Measurements from ENCODE around the gene SDK1.

- no peak for TF ChIP-seq CTCF (conservative IDR thresholded peaks at IDR 0.05; ENCODE audit: low read depth in 2 of 2)
- TF ChIP-seq JUNB (IDR thresholded peaks at IDR 0.05; ENCODE audit: unreplicated experiment), result no peak
- TF ChIP-seq REST (IDR thresholded peaks at IDR 0.05; ENCODE audit: unreplicated experiment), result no peak
- no peak for TF ChIP-seq POLR2AphosphoS5 (IDR thresholded peaks at IDR 0.05; ENCODE audit: low read depth)
- TF ChIP-seq EZH2 (IDR thresholded peaks at IDR 0.05; ENCODE audit: low read depth, unreplicated experiment), result no peak
- no peak for TF ChIP-seq EZH2phosphoT487 (IDR thresholded peaks at IDR 0.05; ENCODE audit: unreplicated experiment)
- no peak for TF ChIP-seq CREB1 (CRISPR knock-in tag; IDR thresholded peaks at IDR 0.05; ENCODE audit: low read depth)
These were observed 683.4 kb downstream of the SDK1 start for GRCh38 chr7:3984456-3984855.

Data from GM23338 (cell line).